ENCODE results near the gene RXYLT1. TPM values are rescaled to one million over a fixed set of nuclear protein-coding genes. Genes with fewer than 3 reads are reported as not detected.

Gene RXYLT1
- total and polyA plus RNA-seq, 2 experiments from 2014 or later, result 17.1 to 22.9 TPM

- WGBS (ENCODE audit: low lambda C conversion rate, missing lambda C conversion rate), result 87% methylated on average over 4 of the region's 4 CpGs
- H3K9me3 ChIP-seq (ENCODE audit: low read depth), result no peaks in the 10 kb centered on the region
- H3K4me3 ChIP-seq, result no peak overlapping the region
- no peak overlapping the region for H3K27ac ChIP-seq
- H3K4me1 ChIP-seq (ENCODE audit: insufficient read depth), result no peaks in the 10 kb centered on the region
- no peak overlapping the region for H3K4me2 ChIP-seq
- H2AFZ ChIP-seq, result no peak overlapping the region
- DNase-seq (ENCODE audit: low spot score), result no peak
- TF ChIP-seq CTCF (IDR thresholded peaks at IDR 0.05; ENCODE audit: poor library complexity), result no peak
- TF ChIP-seq EZH2 (IDR thresholded peaks at IDR 0.05; ENCODE audit: borderline replicate concordance), result no peak
- TF ChIP-seq EZH2phosphoT487 (IDR thresholded peaks at IDR 0.05; ENCODE audit: low read depth, severe bottlenecking, unreplicated experiment), result no peak
- H3K9me2 ChIP-seq (replicated peaks; ENCODE audit: insufficient read depth), result no peaks in the 10 kb centered on the region
- no peaks in the 10 kb centered on the region for H3K79me2 ChIP-seq
- no peaks in the 10 kb centered on the region for H3K27me3 ChIP-seq
- H3K36me3 ChIP-seq (replicated peaks; ENCODE audit: insufficient read depth, low read depth), result no peaks in the 10 kb centered on the region
- H4K20me1 ChIP-seq (ENCODE audit: insufficient read depth, poor library complexity, severe bottlenecking), result no peaks in the 10 kb centered on the region
Measured at GRCh38 chr12:63809566-63809965, 29.9 kb downstream of the RXYLT1 start.

- H3K4me2 ChIP-seq, result no peak overlapping the region
- no peaks in the 10 kb centered on the region for H3K9me2 ChIP-seq (replicated peaks; ENCODE audit: insufficient read depth)
- H3K4me1 ChIP-seq (ENCODE audit: insufficient read depth), result no peaks in the 10 kb centered on the region
- H3K36me3 ChIP-seq (replicated peaks; ENCODE audit: insufficient read depth, low read depth), result no peaks in the 10 kb centered on the region
- H4K20me1 ChIP-seq (ENCODE audit: insufficient read depth, poor library complexity, severe bottlenecking), result no peaks in the 10 kb centered on the region
- no peak overlapping the region for H2AFZ ChIP-seq
- no peak for DNase-seq (ENCODE audit: low spot score)
- no peak overlapping the region for H3K4me3 ChIP-seq
- 79% methylated on average over 2 of the region's 2 CpGs for WGBS (ENCODE audit: low lambda C conversion rate, missing lambda C conversion rate)
- no peaks in the 10 kb centered on the region for H3K9me3 ChIP-seq (ENCODE audit: low read depth)
- H3K27me3 ChIP-seq, result no peaks in the 10 kb centered on the region
- TF ChIP-seq EZH2phosphoT487 (IDR thresholded peaks at IDR 0.05; ENCODE audit: low read depth, severe bottlenecking, unreplicated experiment), result no peak
- TF ChIP-seq CTCF (IDR thresholded peaks at IDR 0.05; ENCODE audit: poor library complexity), result no peak
- TF ChIP-seq EZH2 (IDR thresholded peaks at IDR 0.05; ENCODE audit: borderline replicate concordance), result no peak
- no peak overlapping the region for H3K27ac ChIP-seq
- no peaks in the 10 kb centered on the region for H3K79me2 ChIP-seq
Measured at GRCh38 chr12:63811334-63811733, 31.6 kb downstream of the RXYLT1 start.

- Histone ChIP-seq H3K4me1 (ENCODE audit: insufficient read depth) (no peaks in the 10 kb centered on the region), H2AFZ (no peak overlapping the region), H3K36me3 (replicated peaks; ENCODE audit: insufficient read depth, low read depth) (no peaks in the 10 kb centered on the region), H3K27me3 (no peaks in the 10 kb centered on the region), H3K79me2 (no peaks in the 10 kb centered on the region), H3K27ac (no peak overlapping the region), H3K9me2 (replicated peaks; ENCODE audit: insufficient read depth) (no peaks in the 10 kb centered on the region), H4K20me1 (ENCODE audit: insufficient read depth, poor library complexity, severe bottlenecking) (no peaks in the 10 kb centered on the region), H3K9me3 (ENCODE audit: low read depth) (no peaks in the 10 kb centered on the region), H3K4me3 (no peak overlapping the region), H3K4me2 (no peak overlapping the region)
- TF ChIP-seq EZH2phosphoT487 (IDR thresholded peaks at IDR 0.05; ENCODE audit: low read depth, severe bottlenecking, unreplicated experiment), result no peak
- no peak for TF ChIP-seq CTCF (IDR thresholded peaks at IDR 0.05; ENCODE audit: poor library complexity)
- no peak for TF ChIP-seq EZH2 (IDR thresholded peaks at IDR 0.05; ENCODE audit: borderline replicate concordance)
- WGBS (ENCODE audit: low lambda C conversion rate, missing lambda C conversion rate), result 90% methylated on average over 2 of the region's 2 CpGs
- DNase-seq (ENCODE audit: low spot score), result no peak
Measured at GRCh38 chr12:63811755-63812154, 32.0 kb downstream of the RXYLT1 start.

Measured in hepatocyte (in vitro differentiated cells).